ENCODE results near the gene RXFP2. TPM values are rescaled to one million over a fixed set of nuclear protein-coding genes. Genes with fewer than 3 reads are reported as not detected.

RXFP2 gene
- total and polyA plus RNA-seq, 3 donors from 2014 or later, result 0.08 to 0.67 (median 0.43) TPM

GRCh38 chr13:31747966-31748365 lies 8.6 kb downstream of the RXFP2 start:
- no peaks in the 10 kb centered on the region for H3K9me3 ChIP-seq
- no peak for TF ChIP-seq CTCF (IDR thresholded peaks at IDR 0.05)
- no peak for TF ChIP-seq POLR2A (IDR thresholded peaks at IDR 0.05)
- no peaks in the 10 kb centered on the region for H3K4me1 ChIP-seq
- no peaks in the 10 kb centered on the region for H3K36me3 ChIP-seq (ENCODE audit: low read depth, missing control alignments)
- H3K27me3 ChIP-seq, result no peaks in the 10 kb centered on the region
- H3K27ac ChIP-seq, result no peak overlapping the region
- intact Hi-C loops (cut with DNase I; ENCODE audit: low total_unique reads), result no loop called here
- no peak overlapping the region for H3K4me3 ChIP-seq
- 72 to 86% methylated on average over 2 of the region's 2 CpGs for WGBS, 2 donors
- no peak for DNase-seq

- TF ChIP-seq POLR2A (IDR thresholded peaks at IDR 0.05) (no peak), CTCF (IDR thresholded peaks at IDR 0.05) (no peak)
- DNase-seq, result no peak
- Histone ChIP-seq H3K27me3 (no peaks in the 10 kb centered on the region), H3K4me1 (no peaks in the 10 kb centered on the region), H3K36me3 (ENCODE audit: low read depth, missing control alignments) (no peaks in the 10 kb centered on the region), H3K4me3 (no peak overlapping the region), H3K27ac (no peak overlapping the region), H3K9me3 (no peaks in the 10 kb centered on the region)
- 85 to 92% methylated on average over 4 of the region's 4 CpGs for WGBS, 2 donors
- intact Hi-C loops (cut with DNase I; ENCODE audit: low total_unique reads), result no loop called here
These were observed 10.6 kb downstream of the RXFP2 start for GRCh38 chr13:31749929-31750328.

GRCh38 chr13:31755211-31755610 lies 15.9 kb downstream of the RXFP2 start:
- 68 to 69% methylated on average over 6 of the region's 6 CpGs for WGBS, 2 donors
- Histone ChIP-seq H3K27ac (no peak overlapping the region), H3K4me1 (no peaks in the 10 kb centered on the region), H3K36me3 (ENCODE audit: low read depth, missing control alignments) (no peaks in the 10 kb centered on the region), H3K9me3 (no peaks in the 10 kb centered on the region), H3K27me3 (no peaks in the 10 kb centered on the region), H3K4me3 (no peak overlapping the region)
- DNase-seq, result no peak
- no peak for TF ChIP-seq POLR2A (IDR thresholded peaks at IDR 0.05)
- no peak for TF ChIP-seq CTCF (IDR thresholded peaks at IDR 0.05)
- intact Hi-C loops (cut with DNase I; ENCODE audit: low total_unique reads), result no loop called here

GRCh38 chr13:31755803-31756212 lies 16.5 kb downstream of the RXFP2 start:
- H3K27ac ChIP-seq, result no peak overlapping the region
- WGBS, 2 donors, result 64 to 78% methylated on average over 5 of the region's 5 CpGs
- no peaks in the 10 kb centered on the region for H3K36me3 ChIP-seq (ENCODE audit: low read depth, missing control alignments)
- H3K4me3 ChIP-seq, result no peak overlapping the region
- no peak for DNase-seq
- no peaks in the 10 kb centered on the region for H3K9me3 ChIP-seq
- H3K27me3 ChIP-seq, result no peaks in the 10 kb centered on the region
- intact Hi-C loops (cut with DNase I; ENCODE audit: low total_unique reads), result no loop called here
- no peaks in the 10 kb centered on the region for H3K4me1 ChIP-seq
- no peak for TF ChIP-seq POLR2A (IDR thresholded peaks at IDR 0.05)
- no peak for TF ChIP-seq CTCF (IDR thresholded peaks at IDR 0.05)

GRCh38 chr13:31756346-31756745 lies 17.0 kb downstream of the RXFP2 start:
- Histone ChIP-seq H3K4me3 (no peak overlapping the region), H3K9me3 (no peaks in the 10 kb centered on the region), H3K27me3 (no peaks in the 10 kb centered on the region), H3K4me1 (no peaks in the 10 kb centered on the region), H3K27ac (no peak overlapping the region), H3K36me3 (ENCODE audit: low read depth, missing control alignments) (no peaks in the 10 kb centered on the region)
- WGBS, 2 donors, result 75 to 82% methylated on average over 4 of the region's 4 CpGs
- no peak for DNase-seq
- TF ChIP-seq POLR2A (IDR thresholded peaks at IDR 0.05) (no peak), CTCF (IDR thresholded peaks at IDR 0.05) (no peak)
- intact Hi-C loops (cut with DNase I; ENCODE audit: low total_unique reads), result no loop called here

Measured in testis (tissue), 3 donors.